ENCODE data around the gene OCIAD2.

Gene OCIAD2

GRCh38 chr4:48836658-48837057 is 69.9 kb downstream of the OCIAD2 start:
- no peak for DNase-seq (ENCODE audit: low read depth)
- H3K4me3 ChIP-seq (ENCODE audit: low read length): no peak overlapping the region
- no peak for TF ChIP-seq CTCF (IDR thresholded peaks at IDR 0.05; ENCODE audit: insufficient read depth, low read depth, low read length, missing control alignments)
